Suppressor macrophage treated with lipopolysaccharide for 4 hours (primary cell): Measurements from ENCODE around the gene DLG3.

ENCODE experiments used
- DNase-seq: peaks from one replicate; pipeline ENCODE4 v3.0.0-alpha.2; 2020

Gene DLG3

GRCh38 chrX:70527610-70528345 lies 83.1 kb downstream of the DLG3 start:
- DNase-seq: no peak

- DNase-seq: no peak
These were observed 90.6 kb downstream of the DLG3 start for GRCh38 chrX:70535198-70535597.

GRCh38 chrX:70549429-70549828 lies 104.8 kb downstream of the DLG3 start:
- DNase-seq: no peak

GRCh38 chrX:70552130-70552704 lies 107.6 kb downstream of the DLG3 start:
- DNase-seq: no peak

- no peak for DNase-seq
These were observed 108.9 kb downstream of the DLG3 start for GRCh38 chrX:70553516-70553915.

- DNase-seq: peak; percentile 3
These were observed 109.4 kb downstream of the DLG3 start for GRCh38 chrX:70554081-70554480.

- DNase-seq: no peak
These were observed 109.9 kb downstream of the DLG3 start for GRCh38 chrX:70554523-70554922.

- DNase-seq: no peak
These were observed 110.3 kb downstream of the DLG3 start for GRCh38 chrX:70554948-70555347.
